A673 (cell line): ENCODE data around the gene VSIG2.

ENCODE experiments used
- CTCF ChIP-seq: fragments of 300-800, 200-600 bp; sonication (generic); conservative IDR thresholded peaks from 2 replicates; pipeline ENCODE4 v1.5.1; 2017; ENCODE audit warnings: low read depth, mild to moderate bottlenecking, antibody characterized with exemption, low read length, moderate library complexity, mixed read lengths
- EZH2 ChIP-seq: fragments of 200-600 bp; sonication (generic); IDR thresholded peaks from 2 replicates; pipeline ENCODE4 v1.6.1; 2017; ENCODE audit warnings: borderline replicate concordance, low read depth, mild to moderate bottlenecking, mixed read lengths, antibody characterized with exemption, low read length; ENCODE audit not compliant: poor library complexity, severe bottlenecking

GRCh38 chr11:124776865-124777645 lies 25.0 kb upstream of the VSIG2 start:
- no peak for TF ChIP-seq EZH2
- TF ChIP-seq CTCF, result no peak
